Retinal pigment epithelial cell (primary cell): ENCODE measurements around the gene INO80C.

ENCODE experiments used
- DNase-seq: peaks from one replicate; pipeline ENCODE4 v3.0.0-alpha.2; 2010; ENCODE audit warnings: low read depth
- H3K4me3 ChIP-seq: 2 replicates; pipeline ENCODE4 v1.5.1; 2011; ENCODE audit warnings: mild to moderate bottlenecking, low read length, control low read depth, moderate library complexity
- TF ChIP-seq, protein P1 (sequence below): conservative IDR thresholded peaks from 2 replicates; pipeline ENCODE4 v1.5.1; 2011; ENCODE audit warnings: low read depth, low read length, control low read depth, inconsistent platforms

Gene INO80C

DNA sequence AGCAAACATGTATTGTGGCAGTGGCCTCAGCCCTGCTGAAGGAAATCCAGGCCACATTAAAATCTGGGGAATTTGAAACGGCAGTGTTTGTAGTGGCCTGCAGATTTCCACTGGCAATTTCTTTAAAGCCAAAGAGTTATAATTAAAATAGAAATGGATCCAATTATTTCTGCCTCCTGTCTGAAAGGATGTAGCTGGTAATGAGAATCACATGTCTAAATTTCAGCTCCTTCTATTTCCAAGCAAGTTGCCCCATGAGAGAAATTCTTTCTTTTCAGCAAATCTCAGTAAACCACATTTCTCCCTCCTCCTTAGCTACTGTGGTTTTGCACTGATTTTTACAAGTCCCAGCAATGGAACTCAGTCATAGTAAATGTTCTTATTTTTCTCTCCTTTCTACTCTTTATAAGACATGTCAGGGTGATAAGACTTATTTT is 65.2 kb downstream of the INO80C start:
- no peak overlapping the region for H3K4me3 ChIP-seq
- no peak for DNase-seq
- TF ChIP-seq, protein P1, sequence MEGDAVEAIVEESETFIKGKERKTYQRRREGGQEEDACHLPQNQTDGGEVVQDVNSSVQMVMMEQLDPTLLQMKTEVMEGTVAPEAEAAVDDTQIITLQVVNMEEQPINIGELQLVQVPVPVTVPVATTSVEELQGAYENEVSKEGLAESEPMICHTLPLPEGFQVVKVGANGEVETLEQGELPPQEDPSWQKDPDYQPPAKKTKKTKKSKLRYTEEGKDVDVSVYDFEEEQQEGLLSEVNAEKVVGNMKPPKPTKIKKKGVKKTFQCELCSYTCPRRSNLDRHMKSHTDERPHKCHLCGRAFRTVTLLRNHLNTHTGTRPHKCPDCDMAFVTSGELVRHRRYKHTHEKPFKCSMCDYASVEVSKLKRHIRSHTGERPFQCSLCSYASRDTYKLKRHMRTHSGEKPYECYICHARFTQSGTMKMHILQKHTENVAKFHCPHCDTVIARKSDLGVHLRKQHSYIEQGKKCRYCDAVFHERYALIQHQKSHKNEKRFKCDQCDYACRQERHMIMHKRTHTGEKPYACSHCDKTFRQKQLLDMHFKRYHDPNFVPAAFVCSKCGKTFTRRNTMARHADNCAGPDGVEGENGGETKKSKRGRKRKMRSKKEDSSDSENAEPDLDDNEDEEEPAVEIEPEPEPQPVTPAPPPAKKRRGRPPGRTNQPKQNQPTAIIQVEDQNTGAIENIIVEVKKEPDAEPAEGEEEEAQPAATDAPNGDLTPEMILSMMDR = no peak

DNA sequence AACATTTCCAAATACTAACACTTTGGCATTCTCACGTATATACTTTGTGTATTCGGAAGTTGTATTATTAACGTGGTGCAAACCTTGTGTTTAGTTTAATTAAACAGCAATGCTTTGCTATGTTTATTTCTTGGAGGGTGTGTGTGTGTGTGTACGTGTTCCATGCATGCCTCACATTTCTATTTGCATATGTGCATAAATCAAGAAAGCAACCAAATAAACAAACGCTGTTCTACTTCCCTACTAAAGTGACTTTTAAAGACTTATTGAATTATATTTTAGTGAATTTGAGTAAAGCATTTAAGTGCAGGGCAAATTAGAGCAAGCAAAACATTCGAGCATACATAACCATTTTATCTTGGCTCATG is 66.4 kb downstream of the INO80C start:
- TF ChIP-seq, protein P1 = no peak
- no peak overlapping the region for H3K4me3 ChIP-seq
- no peak for DNase-seq

DNA sequence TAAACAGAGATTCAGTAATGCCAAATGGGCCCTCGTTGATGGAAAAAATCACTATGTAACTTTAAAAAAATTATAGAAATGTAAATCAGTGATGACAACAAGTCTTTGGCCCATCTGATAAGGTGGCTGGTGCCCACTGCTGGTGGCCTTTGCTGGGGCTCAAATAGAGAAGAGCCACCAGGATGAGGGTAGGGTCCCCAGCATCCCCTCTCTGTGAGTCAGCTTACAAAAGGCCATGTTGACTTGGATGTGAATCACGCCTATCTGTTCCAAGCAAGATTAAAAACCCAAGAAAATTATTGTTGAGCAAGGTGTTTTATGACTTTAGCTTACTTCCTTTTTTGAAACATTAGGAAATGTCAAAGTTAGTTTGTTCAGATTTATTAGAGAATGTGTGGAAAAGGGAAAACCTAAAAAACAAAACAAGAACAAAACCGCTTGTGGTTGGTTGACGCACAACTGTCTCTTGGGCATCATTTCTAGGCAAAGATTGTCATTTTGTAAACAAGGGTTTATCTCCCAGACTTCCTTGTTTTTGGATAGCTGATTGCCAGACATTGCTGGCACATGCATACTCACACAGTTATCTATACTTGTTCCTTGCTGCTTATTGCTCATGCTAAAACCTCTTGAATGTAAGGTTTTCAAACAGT is 66.9 kb downstream of the INO80C start:
- no peak overlapping the region for H3K4me3 ChIP-seq
- TF ChIP-seq, protein P1 = no peak
- no peak for DNase-seq

DNA sequence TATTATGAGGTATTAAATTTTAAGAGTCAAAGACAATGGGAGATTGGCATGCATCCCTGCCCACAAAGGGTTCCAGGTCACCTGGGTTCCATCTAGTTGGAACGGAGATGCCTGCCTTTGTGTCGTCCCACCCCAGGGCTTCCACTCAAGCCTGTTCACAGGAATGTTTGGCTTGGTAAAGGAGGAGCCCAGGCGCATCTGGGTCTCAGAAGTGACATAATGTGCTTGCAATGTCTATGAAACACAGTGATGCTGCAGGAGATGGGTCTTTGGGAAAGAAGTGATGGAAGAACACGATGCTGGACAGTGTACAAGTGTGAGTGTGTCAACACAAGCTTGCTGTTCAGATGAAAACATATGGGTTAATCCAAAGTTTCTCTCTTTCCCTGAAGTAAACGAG is 71.0 kb downstream of the INO80C start:
- DNase-seq = no peak
- H3K4me3 ChIP-seq = no peak overlapping the region
- TF ChIP-seq, protein P1 = no peak

DNA sequence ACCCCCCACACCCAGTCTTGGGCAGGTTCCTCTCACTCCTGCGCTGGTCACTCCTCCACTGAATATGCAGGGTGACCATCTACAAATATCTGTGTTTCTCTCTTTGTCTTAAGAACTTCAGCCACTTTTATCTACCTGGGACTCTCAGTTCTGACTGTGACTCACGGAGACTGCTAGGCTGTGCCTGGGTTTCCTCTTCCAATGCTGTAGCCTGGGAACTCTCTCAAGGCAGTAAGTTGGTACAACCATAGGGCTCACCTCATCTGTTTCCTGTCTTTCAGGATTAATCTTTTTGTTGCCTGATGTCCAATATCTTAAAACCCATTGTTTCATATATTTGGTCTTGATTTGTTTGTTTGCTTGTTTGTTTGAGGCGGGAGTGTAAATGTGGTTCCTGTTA is 73.4 kb downstream of the INO80C start:
- TF ChIP-seq, protein P1 = no peak
- no peak overlapping the region for H3K4me3 ChIP-seq
- DNase-seq = no peak

DNA sequence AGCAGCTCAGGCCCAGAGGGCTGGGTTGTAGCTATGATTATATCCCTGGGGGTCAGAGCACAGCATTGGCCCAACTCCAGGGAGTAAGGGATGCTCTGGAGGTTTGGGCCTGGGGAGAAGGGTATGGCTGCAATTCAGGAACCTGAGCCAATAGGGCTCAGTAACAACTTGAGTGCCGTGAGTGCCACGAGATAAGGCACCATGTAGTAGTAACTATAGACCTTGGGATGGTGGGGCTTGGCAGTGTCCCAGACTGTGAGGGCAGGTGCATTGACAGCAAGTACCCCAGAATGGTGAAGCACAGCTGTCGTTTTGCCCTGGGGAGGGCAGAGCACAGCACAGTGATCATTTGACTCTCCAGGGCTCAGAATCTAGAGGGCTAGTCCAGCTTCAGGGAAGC is 75.5 kb downstream of the INO80C start:
- no peak overlapping the region for H3K4me3 ChIP-seq
- DNase-seq = no peak
- TF ChIP-seq, protein P1 = no peak

DNA sequence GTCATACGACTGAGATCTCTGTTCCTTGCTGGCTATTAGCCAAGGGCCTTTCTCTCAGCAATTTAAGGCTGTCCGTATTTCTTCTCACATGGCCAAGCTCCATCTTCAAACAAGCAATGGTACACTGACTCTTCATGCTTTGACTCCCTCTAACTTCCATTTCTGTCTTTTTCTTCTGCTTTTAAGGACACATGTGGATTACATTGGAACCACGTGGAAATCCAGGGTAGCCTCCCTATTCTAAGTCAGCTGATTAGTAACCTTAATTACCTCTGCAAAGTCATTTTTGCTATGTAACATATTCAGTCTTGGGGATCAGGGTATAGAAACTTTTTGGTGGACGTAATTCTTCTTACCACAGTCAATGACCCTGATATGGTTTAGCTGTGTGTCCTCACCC is 79.2 kb downstream of the INO80C start:
- H3K4me3 ChIP-seq = no peak overlapping the region
- TF ChIP-seq, protein P1 = no peak
- DNase-seq = no peak
